GM19438 (cell line): ENCODE data around the gene PCGF1.
A peak's percentile ranks its signal among the peaks of the same experiment; 100 is the strongest.

ENCODE experiments used
- ATAC-seq: cut with Tn5 transposase; IDR thresholded peaks from one replicate; pipeline ENCODE4 v1.9.1; 2021; ENCODE audit warnings: low read depth; ENCODE audit not compliant: unreplicated experiment

The PCGF1 gene

DNA sequence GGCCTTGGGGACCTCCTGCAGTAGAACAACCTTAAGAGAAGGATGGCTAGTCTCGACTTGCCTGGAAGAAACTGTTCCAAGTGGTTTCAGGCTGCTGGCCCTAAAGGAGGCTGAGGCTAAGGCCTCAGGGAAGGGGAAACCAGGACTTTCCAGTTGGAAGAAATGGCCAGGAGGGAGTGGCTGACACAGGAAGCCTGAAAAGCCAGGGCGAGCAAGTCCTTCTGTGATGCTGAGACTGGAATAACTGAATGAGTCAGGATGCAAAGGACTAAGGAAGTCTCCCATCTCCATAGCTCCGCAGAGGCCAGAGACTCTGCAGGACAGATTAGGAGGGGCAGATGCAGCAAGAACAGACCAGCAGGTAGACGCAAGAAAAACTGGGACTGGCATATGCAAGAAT, 29.6 kb upstream of the PCGF1 start:
- ATAC-seq: no peak

- no peak for ATAC-seq
Observed at GRCh38 chr2:74536166-74536950, 28.9 kb upstream of the PCGF1 start.

- no peak for ATAC-seq
Observed at GRCh38 chr2:74535440-74535965, 28.0 kb upstream of the PCGF1 start.

DNA sequence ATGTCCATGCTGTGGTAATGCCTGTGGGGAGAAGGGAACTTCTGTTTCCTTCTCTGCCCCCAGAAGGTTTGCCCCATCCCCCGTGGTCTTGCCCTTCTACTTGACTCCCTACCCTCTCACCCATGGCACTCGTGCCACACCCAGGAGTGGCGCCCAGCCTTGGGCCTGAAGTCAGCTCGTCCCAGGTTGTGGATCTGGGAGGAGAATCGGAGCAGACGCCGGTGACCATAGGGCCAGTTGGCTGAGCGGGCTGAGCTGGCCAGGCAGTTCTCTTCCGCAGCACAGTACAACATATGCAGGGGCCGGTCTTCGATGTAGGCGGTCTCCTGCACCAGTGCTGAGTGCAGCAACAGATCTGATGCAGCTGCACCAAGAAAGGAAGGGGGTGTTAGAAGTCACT, 26.9 kb upstream of the PCGF1 start:
- no peak for ATAC-seq

- no peak for ATAC-seq
Observed at GRCh38 chr2:74533464-74533863, 26.0 kb upstream of the PCGF1 start.

DNA sequence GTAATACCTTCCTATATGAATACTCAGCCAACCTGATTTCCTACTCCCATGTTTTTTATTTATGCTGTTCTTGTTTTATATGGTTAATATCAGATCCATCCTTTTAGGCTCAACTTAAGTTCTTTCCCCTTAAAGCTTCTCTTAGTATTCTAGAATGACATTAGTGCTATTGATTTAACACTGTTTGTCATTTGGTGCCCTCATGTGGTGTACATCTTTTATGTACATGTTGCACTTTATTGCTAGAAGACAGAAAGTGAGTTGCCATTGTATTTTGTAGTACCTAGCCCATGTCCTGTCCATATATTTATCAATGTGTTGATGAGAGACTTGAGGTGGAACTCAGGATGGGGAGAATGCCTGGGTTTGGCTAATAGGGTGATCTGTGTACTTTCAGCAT, 24.7 kb upstream of the PCGF1 start:
- ATAC-seq: no peak

- ATAC-seq: no peak
Observed at GRCh38 chr2:74531666-74532065, 24.2 kb upstream of the PCGF1 start.

- peak; percentile 28 for ATAC-seq
Observed at GRCh38 chr2:74530239-74531187, 23.0 kb upstream of the PCGF1 start.

DNA sequence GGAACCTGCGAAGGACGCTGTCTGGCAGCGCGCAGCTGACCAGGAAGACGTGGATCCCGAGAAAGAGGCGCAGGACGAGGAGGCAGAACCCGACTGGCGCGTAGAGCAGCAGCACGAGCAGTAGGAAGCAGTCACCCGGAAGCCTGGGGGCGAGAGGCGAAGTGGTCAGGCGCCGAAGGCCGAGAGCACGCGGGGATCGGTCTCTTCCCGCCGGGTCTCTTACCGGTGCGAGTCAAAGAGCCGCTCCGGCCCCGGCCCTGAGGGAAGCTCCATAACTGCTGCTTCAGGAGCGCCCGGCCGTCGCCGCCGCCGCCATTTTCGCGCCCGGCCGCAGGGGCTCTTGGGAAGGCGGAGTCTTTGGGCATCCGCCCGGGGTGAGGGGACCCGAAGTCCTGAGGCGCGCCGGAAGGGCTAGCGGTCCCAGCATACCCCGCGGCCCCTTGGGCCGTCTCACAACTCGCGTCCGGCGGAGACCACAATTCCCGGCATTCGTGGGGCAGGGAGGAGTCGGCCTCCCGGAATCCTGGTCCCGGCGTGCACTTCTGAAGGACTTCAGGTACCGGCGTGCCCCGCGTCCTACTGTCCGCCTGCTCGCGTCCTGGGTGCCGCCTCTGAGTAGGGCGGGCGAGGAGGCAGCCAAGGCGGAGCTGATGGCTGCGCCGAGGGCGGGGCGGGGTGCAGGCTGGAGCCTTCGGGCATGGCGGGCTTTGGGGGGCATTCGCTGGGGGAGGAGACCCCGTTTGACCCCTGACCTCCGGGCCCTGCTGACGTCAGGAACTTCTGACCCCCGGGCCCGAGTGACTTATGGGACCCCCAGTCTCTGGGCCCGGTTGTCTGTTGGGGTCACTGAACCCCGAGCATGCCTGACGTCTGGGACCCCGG, 22.1 kb upstream of the PCGF1 start, which contains the start of the genes AUP1 and HTRA2:
AUP1 (minus strand) TSS at position 350 of the 882 bp plus-strand sequence; CDS start at position 273, 77 bp downstream.
HTRA2 (plus strand) TSS at position 577 of the 882 bp plus-strand sequence; CDS start at position 651, 74 bp downstream.
- ATAC-seq: peak; percentile 82

DNA sequence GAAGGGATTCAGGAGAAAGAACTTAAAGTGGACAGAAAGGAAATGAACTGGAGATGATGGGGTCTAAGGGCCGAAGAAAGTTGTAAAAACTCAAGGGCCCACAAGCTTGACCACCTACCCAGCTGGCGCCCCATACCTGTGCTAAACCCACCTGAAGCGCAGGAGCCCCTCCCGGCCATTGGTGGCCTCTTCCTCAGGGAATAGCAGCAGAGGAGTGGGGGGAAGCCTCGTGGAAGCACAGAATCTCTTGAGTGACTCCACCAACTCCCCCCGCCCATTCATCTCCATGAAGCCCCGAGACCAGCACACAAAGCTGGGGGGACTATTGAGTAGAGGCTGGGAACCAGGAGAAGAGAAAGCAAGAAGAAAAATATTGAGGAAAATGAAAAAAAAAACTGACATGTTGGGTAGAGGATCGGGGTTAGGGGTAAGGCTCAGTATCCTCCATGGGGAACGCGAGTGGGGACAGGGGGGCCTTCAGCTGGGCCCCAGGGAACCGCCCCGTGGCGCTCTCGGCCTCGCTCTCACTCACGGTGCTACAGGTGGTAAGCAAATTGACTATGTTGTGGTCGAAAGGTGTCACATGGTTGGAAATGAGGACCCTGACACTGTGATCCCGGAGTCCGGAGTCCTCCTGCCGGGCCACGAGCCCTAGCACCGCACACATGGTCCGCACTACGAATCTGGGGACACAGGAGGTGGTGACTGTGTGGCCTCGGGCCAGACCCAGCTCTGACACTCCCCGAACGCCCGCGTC, 21.3 kb upstream of the PCGF1 start:
- ATAC-seq: peak; percentile 9

- no peak for ATAC-seq
Observed at GRCh38 chr2:74527741-74528140, 20.2 kb upstream of the PCGF1 start.

- no peak for ATAC-seq
Observed at GRCh38 chr2:74526649-74527230, 19.2 kb upstream of the PCGF1 start.

GRCh38 chr2:74525717-74526648, 18.5 kb upstream of the PCGF1 start, which contains the start of gene DQX1:
TSS of gene DQX1 (minus strand) at chr2:74526231. CDS start at chr2:74525729, 502 bp downstream.
- ATAC-seq: no peak

- no peak for ATAC-seq
Observed at GRCh38 chr2:74524955-74525716, 17.6 kb upstream of the PCGF1 start.

GRCh38 chr2:74524005-74524404, 16.5 kb upstream of the PCGF1 start:
- no peak for ATAC-seq

DNA sequence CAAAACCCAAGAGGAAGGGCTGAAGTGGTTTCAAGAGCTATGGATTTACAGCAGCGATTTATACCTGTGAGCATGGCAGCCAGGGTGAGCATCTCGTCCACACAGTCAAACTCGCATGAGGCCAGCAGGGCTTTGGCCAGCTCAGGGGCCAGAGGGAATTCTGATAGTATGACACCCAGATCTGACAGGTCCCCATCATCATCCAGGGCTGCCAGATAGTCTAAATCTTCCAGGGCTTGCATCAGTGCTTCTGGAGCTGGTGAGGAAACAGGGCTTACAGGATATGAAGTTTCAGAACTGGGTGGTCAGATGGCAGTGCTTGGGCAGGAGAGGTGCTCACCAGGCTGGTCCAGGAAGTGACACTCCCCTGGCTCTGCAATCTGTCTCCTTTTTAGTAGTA, 15.0 kb upstream of the PCGF1 start:
- no peak for ATAC-seq

DNA sequence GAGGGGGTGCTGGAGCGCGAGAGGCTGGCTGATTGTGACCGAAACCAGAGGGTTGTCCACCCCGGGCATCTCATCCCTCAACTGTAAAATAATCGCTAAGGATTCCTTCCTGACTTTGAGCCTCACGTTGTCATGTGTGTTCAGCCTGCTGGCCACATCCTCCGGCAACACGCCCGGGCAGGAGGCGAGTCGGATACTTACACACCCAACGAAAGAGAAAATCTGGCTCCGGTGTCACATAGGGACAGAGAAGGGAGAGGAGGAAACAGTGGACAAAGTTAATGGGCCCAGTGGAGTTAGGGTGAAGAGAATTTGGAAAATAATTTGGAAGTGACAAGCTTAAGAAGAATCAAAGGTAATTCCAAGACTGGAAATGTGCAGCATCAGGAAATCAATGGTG, 9.2 kb upstream of the PCGF1 start:
- no peak for ATAC-seq
